Adipocyte (in vitro differentiated cells): ENCODE measurements around the gene CAMTA1.

Experiments
- DNase-seq: peaks from one replicate; pipeline ENCODE4 v3.0.0-alpha.2; 2015; ENCODE audit warnings: low read depth
- H3K27me3 ChIP-seq: replicated peaks from 2 replicates; pipeline ENCODE4 v1.7.0; 2013; ENCODE audit warnings: mild to moderate bottlenecking, low read length, moderate library complexity; ENCODE audit not compliant: control insufficient read depth, insufficient read depth
- H3K36me3 ChIP-seq: 2 replicates; pipeline ENCODE4 v1.7.0; 2013; ENCODE audit warnings: low read length, mild to moderate bottlenecking, moderate library complexity; ENCODE audit not compliant: control insufficient read depth, insufficient read depth, severe bottlenecking
- H3K4me1 ChIP-seq: 2 replicates; pipeline ENCODE4 v1.7.0; 2013; ENCODE audit warnings: mild to moderate bottlenecking, low read length, moderate library complexity; ENCODE audit not compliant: control insufficient read depth, insufficient read depth
- H3K4me3 ChIP-seq: 2 replicates; pipeline ENCODE4 v1.7.0; 2013; ENCODE audit warnings: mild to moderate bottlenecking, low read length, moderate library complexity
- H3K9ac ChIP-seq: 2 replicates; pipeline ENCODE4 v1.7.0; 2013; ENCODE audit warnings: mild to moderate bottlenecking, low read length, moderate library complexity
- H3K9me3 ChIP-seq: 2 replicates; pipeline ENCODE4 v1.7.0; 2013; ENCODE audit warnings: mild to moderate bottlenecking, low read length, moderate library complexity; ENCODE audit not compliant: control insufficient read depth

The CAMTA1 gene

GRCh38 chr1:6963912-6964307, 178.7 kb downstream of the CAMTA1 start:
- no peak overlapping the region for H3K9ac ChIP-seq
- H3K36me3 ChIP-seq, result no peaks in the 10 kb centered on the region
- peaks cover 7% of the 10 kb centered on the region for H3K4me1 ChIP-seq
- no peaks in the 10 kb centered on the region for H3K9me3 ChIP-seq
- H3K4me3 ChIP-seq, result no peak overlapping the region
- no peak for DNase-seq
- peaks cover 44% of the 10 kb centered on the region for H3K27me3 ChIP-seq

- no peaks in the 10 kb centered on the region for H3K36me3 ChIP-seq
- H3K4me3 ChIP-seq, result no peak overlapping the region
- no peak for DNase-seq
- H3K9ac ChIP-seq, result no peak overlapping the region
- H3K27me3 ChIP-seq, result peaks cover 45% of the 10 kb centered on the region
- H3K4me1 ChIP-seq, result peaks cover 4% of the 10 kb centered on the region
- no peaks in the 10 kb centered on the region for H3K9me3 ChIP-seq
Measured at GRCh38 chr1:6965083-6965934, 180.1 kb downstream of the CAMTA1 start.

- Histone ChIP-seq H3K27me3 (peaks cover 48% of the 10 kb centered on the region), H3K9ac (no peak overlapping the region), H3K4me1 (no peaks in the 10 kb centered on the region), H3K9me3 (no peaks in the 10 kb centered on the region), H3K36me3 (no peaks in the 10 kb centered on the region), H3K4me3 (no peak overlapping the region)
- no peak for DNase-seq
Measured at GRCh38 chr1:6965935-6966241, 180.6 kb downstream of the CAMTA1 start.

DNA sequence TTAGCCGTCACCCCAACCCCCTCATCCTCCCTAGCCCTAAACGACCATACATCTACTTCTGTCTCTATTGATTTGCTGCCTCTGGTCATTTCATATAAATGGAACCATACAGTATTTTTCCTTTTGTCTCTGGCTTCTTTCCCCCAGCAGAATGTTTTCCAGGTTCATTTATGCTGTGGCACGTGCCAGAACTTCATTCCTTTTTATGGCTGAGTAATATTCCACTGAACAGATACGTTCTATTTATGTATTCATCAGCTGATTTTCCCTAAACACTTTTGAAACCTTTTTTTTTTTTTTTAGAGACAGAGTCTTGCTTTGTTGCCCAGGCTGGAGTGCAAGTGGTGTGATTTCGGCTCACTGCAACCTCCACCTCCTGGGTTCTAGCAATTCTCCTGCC, 181.1 kb downstream of the CAMTA1 start:
- H3K4me1 ChIP-seq, result no peaks in the 10 kb centered on the region
- no peak overlapping the region for H3K4me3 ChIP-seq
- H3K9me3 ChIP-seq, result no peaks in the 10 kb centered on the region
- no peak for DNase-seq
- H3K9ac ChIP-seq, result no peak overlapping the region
- no peaks in the 10 kb centered on the region for H3K36me3 ChIP-seq
- peaks cover 48% of the 10 kb centered on the region for H3K27me3 ChIP-seq

DNA sequence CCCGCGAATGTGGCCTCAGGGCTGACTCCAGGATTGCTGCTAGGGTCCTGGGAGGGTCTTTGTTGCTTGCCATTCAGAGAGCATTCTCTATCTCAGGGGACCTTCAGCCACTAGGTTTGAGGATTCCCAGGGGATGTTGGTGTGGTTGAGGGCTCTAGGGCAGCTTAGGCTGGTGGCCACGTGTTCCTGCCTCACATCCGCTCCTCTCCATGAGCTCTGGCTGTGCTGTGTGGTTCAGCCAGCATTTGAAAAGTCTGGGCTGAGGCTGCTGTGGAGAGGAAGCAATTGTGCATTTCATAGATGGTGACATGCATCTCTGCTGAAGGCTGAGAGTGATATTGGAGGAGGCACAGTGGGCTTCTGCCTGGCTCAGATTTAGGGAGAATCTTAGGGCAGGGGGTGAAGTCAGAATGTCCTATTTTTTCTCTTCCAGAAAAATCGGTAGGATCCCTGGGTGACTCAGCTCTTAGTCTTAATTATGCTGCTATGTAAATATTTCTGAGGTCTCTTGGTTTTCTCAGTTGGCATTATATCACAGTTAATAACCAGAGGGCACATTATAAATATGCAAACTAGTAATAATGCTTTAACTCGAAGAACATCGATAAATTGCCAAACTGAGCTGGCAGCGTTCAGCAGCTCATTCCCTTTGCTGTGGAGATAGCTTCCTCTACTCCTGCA, 182.3 kb downstream of the CAMTA1 start:
- peaks cover 53% of the 10 kb centered on the region for H3K27me3 ChIP-seq
- no peak overlapping the region for H3K4me3 ChIP-seq
- H3K9ac ChIP-seq, result no peak overlapping the region
- H3K9me3 ChIP-seq, result no peaks in the 10 kb centered on the region
- H3K4me1 ChIP-seq, result no peaks in the 10 kb centered on the region
- no peaks in the 10 kb centered on the region for H3K36me3 ChIP-seq
- no peak for DNase-seq

DNA sequence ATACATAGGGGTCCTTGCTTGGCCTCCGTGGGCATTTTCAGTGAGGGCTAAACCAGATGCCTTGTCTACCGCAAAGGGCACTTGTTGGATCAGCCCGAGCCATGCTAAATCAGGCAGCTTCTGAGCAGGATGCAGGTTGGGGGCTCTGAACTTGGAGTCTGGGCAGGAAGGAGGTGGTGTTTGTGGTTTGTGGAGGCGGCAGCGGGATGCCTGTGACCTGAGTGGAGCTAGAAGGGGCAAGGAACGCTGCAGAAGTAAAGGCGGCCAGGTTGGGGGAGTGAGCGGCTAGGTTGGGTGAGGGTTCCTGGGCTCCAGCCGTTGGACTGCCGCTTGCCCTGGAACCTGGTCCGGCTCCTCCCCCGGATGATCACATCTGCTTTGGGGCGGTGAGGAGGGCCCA, 183.9 kb downstream of the CAMTA1 start:
- Histone ChIP-seq H3K27me3 (peaks cover 58% of the 10 kb centered on the region), H3K9me3 (no peaks in the 10 kb centered on the region), H3K9ac (no peak overlapping the region), H3K4me3 (no peak overlapping the region), H3K36me3 (no peaks in the 10 kb centered on the region), H3K4me1 (no peaks in the 10 kb centered on the region)
- DNase-seq, result peak; percentile 22

DNA sequence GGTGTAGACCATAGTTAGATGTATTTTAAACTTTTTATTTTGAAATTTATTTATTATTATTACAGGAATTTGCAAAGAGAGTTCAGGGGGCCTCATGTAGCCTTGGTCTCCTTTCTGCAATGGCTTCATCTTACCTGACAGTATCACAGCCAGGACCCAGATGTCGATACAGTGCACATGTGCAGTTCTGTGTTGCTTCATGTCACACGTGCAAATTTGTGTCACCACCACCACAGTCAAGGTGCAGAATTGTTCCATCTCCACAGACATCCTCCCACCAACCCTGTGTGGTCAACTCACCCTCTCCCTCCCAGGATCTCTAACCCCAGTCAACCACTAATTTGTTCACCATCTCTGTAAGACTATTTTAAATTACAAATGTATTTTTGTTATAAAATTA, 184.5 kb downstream of the CAMTA1 start:
- Histone ChIP-seq H3K4me1 (no peaks in the 10 kb centered on the region), H3K27me3 (peaks cover 58% of the 10 kb centered on the region), H3K36me3 (no peaks in the 10 kb centered on the region), H3K9ac (no peak overlapping the region), H3K4me3 (no peak overlapping the region), H3K9me3 (no peaks in the 10 kb centered on the region)
- DNase-seq, result no peak

DNA sequence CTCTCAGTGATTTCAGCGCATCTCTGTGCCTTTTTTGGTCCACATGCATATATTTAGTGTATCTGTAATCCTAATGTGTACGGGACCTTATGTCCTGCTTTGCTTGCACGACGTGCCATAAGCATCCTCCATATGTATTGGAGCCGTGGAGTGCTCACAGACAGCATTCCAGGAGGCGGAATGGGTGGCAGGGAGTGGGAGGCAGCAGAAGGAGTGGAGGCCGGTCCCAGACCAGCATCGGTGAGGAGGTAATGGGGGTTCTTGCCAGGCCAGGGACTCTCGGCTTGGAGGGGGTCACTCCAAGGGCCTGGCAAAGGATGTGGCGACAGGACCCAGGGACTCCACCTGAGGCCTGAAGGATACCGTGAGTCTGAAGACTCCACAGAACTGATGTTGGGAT, 185.0 kb downstream of the CAMTA1 start:
- Histone ChIP-seq H3K36me3 (no peaks in the 10 kb centered on the region), H3K9me3 (no peaks in the 10 kb centered on the region), H3K4me1 (no peaks in the 10 kb centered on the region), H3K27me3 (peaks cover 58% of the 10 kb centered on the region), H3K9ac (no peak overlapping the region), H3K4me3 (no peak overlapping the region)
- DNase-seq, result no peak

DNA sequence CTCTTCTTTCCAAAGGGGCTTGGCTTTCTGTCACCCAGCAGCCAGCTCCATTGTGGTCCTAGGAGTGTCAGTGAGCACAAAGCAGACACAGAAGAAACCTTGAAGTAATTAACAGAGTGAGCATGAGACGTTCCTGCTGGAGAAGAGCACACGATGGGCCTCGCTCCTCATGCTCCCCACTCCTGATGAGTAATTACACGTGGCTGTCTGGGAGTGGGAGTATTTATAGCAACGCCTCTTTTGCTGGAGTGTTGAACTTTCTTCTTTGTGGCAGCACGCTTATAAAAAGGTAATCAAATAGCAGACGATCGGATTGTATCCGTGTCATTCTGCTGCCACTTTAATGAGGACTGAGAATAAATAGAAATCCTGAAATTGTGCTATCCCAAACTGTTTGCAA, 185.8 kb downstream of the CAMTA1 start:
- Histone ChIP-seq H3K27me3 (peaks cover 51% of the 10 kb centered on the region), H3K9me3 (no peaks in the 10 kb centered on the region), H3K36me3 (no peaks in the 10 kb centered on the region), H3K9ac (no peak overlapping the region), H3K4me1 (no peaks in the 10 kb centered on the region), H3K4me3 (no peak overlapping the region)
- DNase-seq, result no peak

GRCh38 chr1:6971699-6972098, 186.4 kb downstream of the CAMTA1 start:
- no peaks in the 10 kb centered on the region for H3K36me3 ChIP-seq
- no peak for DNase-seq

DNA sequence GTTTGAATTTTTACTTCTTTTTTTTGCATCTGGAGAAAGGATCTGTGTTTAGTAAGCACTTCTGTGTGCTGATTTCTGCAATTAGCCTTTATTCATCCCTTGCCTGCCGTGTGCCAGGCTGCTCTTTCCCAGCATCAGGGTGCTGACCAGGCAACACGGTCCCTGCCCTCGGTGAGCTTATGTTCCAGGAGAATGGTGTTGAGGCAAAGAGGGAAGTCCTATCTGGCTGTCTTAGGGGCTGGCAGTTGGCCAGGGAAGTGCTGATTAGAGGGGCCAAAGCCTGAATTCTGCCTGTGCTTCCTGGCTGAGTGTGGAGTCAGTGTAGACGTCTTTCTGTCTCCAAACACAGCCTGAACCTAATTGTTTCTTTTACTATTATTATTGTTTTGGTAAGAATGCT, 187.1 kb downstream of the CAMTA1 start:
- Histone ChIP-seq H3K36me3 (no peaks in the 10 kb centered on the region), H3K9ac (no peak overlapping the region), H3K4me3 (no peak overlapping the region), H3K9me3 (no peaks in the 10 kb centered on the region), H3K27me3 (peaks cover 50% of the 10 kb centered on the region), H3K4me1 (no peaks in the 10 kb centered on the region)
- no peak for DNase-seq

More at GRCh38 chr1:6971699-6972098, 186.4 kb downstream of the CAMTA1 start:
- Histone ChIP-seq H3K9me3 (no peaks in the 10 kb centered on the region), H3K4me3 (no peak overlapping the region), H3K9ac (no peak overlapping the region), H3K27me3 (peaks cover 51% of the 10 kb centered on the region), H3K4me1 (no peaks in the 10 kb centered on the region)
